Smooth muscle cell (in vitro differentiated cells): ENCODE results near the gene CHD6. TPM values are rescaled to one million over a fixed set of nuclear protein-coding genes. Genes with fewer than 3 reads are reported as not detected.

ENCODE experiments used
- DNase-seq: peaks from one replicate; lab custom pipeline; 2025; ENCODE audit not compliant: unreplicated experiment; lab: John Stamatoyannopoulos, UW
- H2AFZ ChIP-seq: fragments of 200-600 bp; sonication (generic); 2 replicates; pipeline ENCODE4 v1.6.0; 2016; ENCODE audit warnings: antibody characterized with exemption, low read depth, mild to moderate bottlenecking
- H3F3A ChIP-seq: fragments of 200-600 bp; sonication (generic); 2 replicates; pipeline ENCODE4 v1.6.0; 2017; ENCODE audit warnings: antibody characterized with exemption, low read depth
- H3K27ac ChIP-seq: fragments of 200-600 bp; sonication (generic); 2 replicates; pipeline ENCODE4 v1.5.1; 2016; ENCODE audit warnings: low read depth, mild to moderate bottlenecking
- H3K27me3 ChIP-seq: fragments of 200-600 bp; sonication (generic); 2 replicates; pipeline ENCODE4 v1.6.1; 2016; ENCODE audit warnings: low read depth, mild to moderate bottlenecking
- H3K36me3 ChIP-seq: fragments of 200-600 bp; sonication (generic); 2 replicates; pipeline ENCODE4 v1.5.1; 2016; ENCODE audit warnings: low read depth
- H3K4me1 ChIP-seq: fragments of 200-600 bp; sonication (generic); 2 replicates; pipeline ENCODE4 v1.5.1; 2016; ENCODE audit warnings: low read depth
- H3K4me2 ChIP-seq: fragments of 200-600 bp; sonication (generic); 2 replicates; pipeline ENCODE4 v1.6.0; 2016; ENCODE audit warnings: mild to moderate bottlenecking
- H3K4me3 ChIP-seq: fragments of 200-600 bp; sonication (generic); 2 replicates; pipeline ENCODE4 v1.5.1; 2016; ENCODE audit warnings: mild to moderate bottlenecking
- H3K79me2 ChIP-seq: fragments of 200-600 bp; sonication (generic); 2 replicates; pipeline ENCODE4 v1.6.0; 2016; ENCODE audit warnings: low read depth, mild to moderate bottlenecking
- H3K9ac ChIP-seq: fragments of 200-600 bp; sonication (generic); 2 replicates; pipeline ENCODE4 v1.6.0; 2016; ENCODE audit warnings: low read depth
- H3K9me3 ChIP-seq: fragments of 200-600 bp; sonication (generic); replicated peaks from 2 replicates; pipeline ENCODE4 v1.5.1; 2016; ENCODE audit warnings: low read depth
- H4K20me1 ChIP-seq: fragments of 200-600 bp; sonication (generic); 2 replicates; pipeline ENCODE4 v1.6.0; 2016; ENCODE audit warnings: low read depth
- CTCF ChIP-seq: fragments of 200-600 bp; sonication (generic); IDR thresholded peaks from 2 replicates; pipeline ENCODE4 v1.5.1; 2017; ENCODE audit warnings: borderline replicate concordance, mild to moderate bottlenecking, antibody characterized with exemption; ENCODE audit not compliant: insufficient read depth, poor library complexity, severe bottlenecking
- WGBS: methylation state at CpG from one replicate; pipeline ENCODE4 v1.1.7; 2016; ENCODE audit warnings: low lambda C conversion rate; 5-methylcytosine and 5-hydroxymethylcytosine counted together
- polyA plus RNA-seq: library from polyadenylated mRNA; unstranded; fragments of >200 nt; fragmentation: Nextera tagmentation; extraction: Ambion mirVana; gene quantifications from 2 replicates; pipeline ENCODE4 v1.2.1, GENCODE V29; 2016
- total RNA-seq: library from RNA; depleted of rRNA; stranded (reverse); fragments of >200 nt; gene quantifications from 2 replicates; pipeline ENCODE4 v1.2.3, GENCODE V29; 2014

CHD6 gene
- total and polyA plus RNA-seq, 2 experiments from 2014 or later = 41.7 to 47.8 TPM

- no peaks in the 10 kb centered on the region for H3F3A ChIP-seq
- 85% methylated on average over 12 of the region's 12 CpGs for WGBS
- TF ChIP-seq CTCF = no peak
These were observed 237.5 kb downstream of the CHD6 start for GRCh38 chr20:41380551-41381193.

GRCh38 chr20:41379551-41379950, 238.6 kb downstream of the CHD6 start:
- no peak overlapping the region for H3K4me2 ChIP-seq
- TF ChIP-seq CTCF = no peak
- no peaks in the 10 kb centered on the region for H3F3A ChIP-seq

More at GRCh38 chr20:41380551-41381193, 237.5 kb downstream of the CHD6 start:
- no peak overlapping the region for H3K4me3 ChIP-seq
- H3K27ac ChIP-seq = no peak overlapping the region
- no peak overlapping the region for H3K4me2 ChIP-seq
- no peaks in the 10 kb centered on the region for H3K9me3 ChIP-seq
- H3K27me3 ChIP-seq = peaks cover 7% of the 10 kb centered on the region
- no peaks in the 10 kb centered on the region for H3K4me1 ChIP-seq
- H3K79me2 ChIP-seq = no peaks in the 10 kb centered on the region
- no peak overlapping the region for H3K9ac ChIP-seq
- H2AFZ ChIP-seq = no peak overlapping the region
- H3K36me3 ChIP-seq = no peaks in the 10 kb centered on the region
- no peak for DNase-seq
- no peaks in the 10 kb centered on the region for H4K20me1 ChIP-seq

GRCh38 chr20:41377275-41377674, 240.9 kb downstream of the CHD6 start:
- no peaks in the 10 kb centered on the region for H4K20me1 ChIP-seq
- H3F3A ChIP-seq = no peaks in the 10 kb centered on the region
- no peak overlapping the region for H3K4me3 ChIP-seq
- no peak for TF ChIP-seq CTCF
- H3K36me3 ChIP-seq = no peaks in the 10 kb centered on the region
- H2AFZ ChIP-seq = no peak overlapping the region
- no peaks in the 10 kb centered on the region for H3K79me2 ChIP-seq
- no peaks in the 10 kb centered on the region for H3K9me3 ChIP-seq
- H3K27me3 ChIP-seq = peaks cover 7% of the 10 kb centered on the region
- H3K9ac ChIP-seq = no peak overlapping the region
- H3K4me2 ChIP-seq = no peak overlapping the region
- no peaks in the 10 kb centered on the region for H3K4me1 ChIP-seq
- H3K27ac ChIP-seq = no peak overlapping the region
- 76% methylated on average over 6 of the region's 6 CpGs for whole genome bisulfite sequencing
- no peak for DNase-seq

More at GRCh38 chr20:41379551-41379950, 238.6 kb downstream of the CHD6 start:
- H3K9me3 ChIP-seq = no peaks in the 10 kb centered on the region
- WGBS = 92% methylated on average over 2 of the region's 2 CpGs
- H3K36me3 ChIP-seq = no peaks in the 10 kb centered on the region
- no peak overlapping the region for H3K27ac ChIP-seq
- no peaks in the 10 kb centered on the region for H3K4me1 ChIP-seq
- H3K9ac ChIP-seq = no peak overlapping the region
- H2AFZ ChIP-seq = no peak overlapping the region
- H3K79me2 ChIP-seq = no peaks in the 10 kb centered on the region
- no peaks in the 10 kb centered on the region for H4K20me1 ChIP-seq
- DNase-seq = no peak
- peaks cover 7% of the 10 kb centered on the region for H3K27me3 ChIP-seq
- no peak overlapping the region for H3K4me3 ChIP-seq

- WGBS = 90% methylated on average over 5 of the region's 5 CpGs
- H3K4me1 ChIP-seq = no peaks in the 10 kb centered on the region
- TF ChIP-seq CTCF = no peak
- no peak overlapping the region for H3K4me2 ChIP-seq
- no peak overlapping the region for H3K9ac ChIP-seq
- H3K4me3 ChIP-seq = no peak overlapping the region
- H2AFZ ChIP-seq = no peak overlapping the region
- no peaks in the 10 kb centered on the region for H3K36me3 ChIP-seq
- H3F3A ChIP-seq = no peaks in the 10 kb centered on the region
- no peaks in the 10 kb centered on the region for H4K20me1 ChIP-seq
- DNase-seq = no peak
- H3K9me3 ChIP-seq = no peaks in the 10 kb centered on the region
- H3K27ac ChIP-seq = no peak overlapping the region
- no peaks in the 10 kb centered on the region for H3K79me2 ChIP-seq
- H3K27me3 ChIP-seq = peaks cover 7% of the 10 kb centered on the region
These were observed 241.8 kb downstream of the CHD6 start for GRCh38 chr20:41376349-41376748.
